ENCODE results near the gene KCTD13. TPM values are rescaled to one million over a fixed set of nuclear protein-coding genes. Genes with fewer than 3 reads are reported as not detected.
A peak's percentile ranks its signal among the peaks of the same experiment; 100 is the strongest.

Gene KCTD13
- total and polyA plus RNA-seq, 4 donors = 2.7 to 13.1 (median 3.7) TPM

DNA sequence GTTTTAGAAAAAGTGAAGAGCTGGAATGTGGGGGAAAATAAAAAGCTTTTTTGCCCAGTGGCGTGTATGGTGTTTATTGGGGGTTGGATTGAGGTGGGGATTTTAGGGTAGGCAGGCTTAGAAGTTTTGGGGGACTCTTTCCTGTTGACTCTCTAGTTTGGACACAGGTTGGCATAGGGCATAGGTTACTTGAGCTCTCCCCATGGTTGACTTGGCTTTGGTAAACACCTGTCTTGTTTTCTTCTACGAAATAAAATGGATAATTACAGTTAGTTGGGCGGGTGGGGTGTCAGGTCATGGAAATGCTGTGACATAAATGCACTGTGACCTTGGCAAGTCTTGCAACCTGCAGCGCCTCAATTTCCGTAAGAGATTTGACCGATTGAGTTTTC, 47.0 kb upstream of the KCTD13 start:
- TF ChIP-seq SP1 (IDR thresholded peaks at IDR 0.05) (no peak), REST (IDR thresholded peaks at IDR 0.05) (no peak), GABPA (IDR thresholded peaks at IDR 0.05 in 1 of 2, conservative IDR thresholded peaks at IDR 0.05 in 1 of 2) (no peak), RXRA (IDR thresholded peaks at IDR 0.05) (no peak), RAD21 (IDR thresholded peaks at IDR 0.05) (no peak), HNF4G (IDR thresholded peaks at IDR 0.05) (no peak), EGR1 (IDR thresholded peaks at IDR 0.05; ENCODE audit: low read depth in 2 of 2) (no peak), FOXA2 (IDR thresholded peaks at IDR 0.05) (no peak)
- TF ChIP-seq, protein P1, sequence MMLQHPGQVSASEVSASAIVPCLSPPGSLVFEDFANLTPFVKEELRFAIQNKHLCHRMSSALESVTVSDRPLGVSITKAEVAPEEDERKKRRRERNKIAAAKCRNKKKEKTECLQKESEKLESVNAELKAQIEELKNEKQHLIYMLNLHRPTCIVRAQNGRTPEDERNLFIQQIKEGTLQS (IDR thresholded peaks at IDR 0.05) = no peak
- H3K4me3 ChIP-seq (ENCODE audit: low read depth in 1 of 3, low read length in 3 of 3) = peak overlapping the region in 1 of 3 donors; percentile 2
- H3K9me3 ChIP-seq (ENCODE audit: control insufficient read depth in 4 of 4, low read length in 3 of 4) = no peaks in the 10 kb centered on the region

DNA sequence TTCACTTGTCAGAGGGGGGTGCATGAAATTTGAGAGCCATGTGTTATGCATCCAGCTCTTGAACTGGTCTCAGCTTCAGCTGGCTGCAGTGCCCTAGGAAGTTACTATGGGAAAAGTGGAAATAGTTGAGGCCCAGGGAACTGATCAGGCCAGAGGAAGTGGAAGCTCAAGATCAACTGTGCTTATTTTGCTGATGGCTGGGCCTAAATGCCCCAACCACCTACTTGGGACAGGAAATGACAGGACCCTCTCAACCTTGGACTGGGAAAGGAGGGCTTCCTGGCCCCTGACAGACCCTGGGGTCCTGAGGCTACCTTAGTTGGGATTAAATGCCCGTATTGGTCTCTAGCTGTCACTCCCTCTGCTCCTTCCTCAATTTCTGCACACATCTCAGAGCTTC, 46.5 kb upstream of the KCTD13 start:
- no peak overlapping the region for H3K27ac ChIP-seq (ENCODE audit: low read depth in 1 of 2, low read length in 2 of 2)
- H3K4me3 ChIP-seq (ENCODE audit: low read depth in 1 of 3, low read length in 3 of 3) = no peak overlapping the region
- H3K27me3 ChIP-seq (ENCODE audit: control insufficient read depth in 4 of 4, insufficient read depth in 4 of 4, low read length in 3 of 4) = no peaks in the 10 kb centered on the region
- DNase-seq (ENCODE audit: low spot score) = no peak
- TF ChIP-seq JUND (IDR thresholded peaks at IDR 0.05) = no peak
- H3K9ac ChIP-seq (ENCODE audit: low read depth in 1 of 2, low read length in 2 of 2) = no peak overlapping the region
- H3K9me3 ChIP-seq (ENCODE audit: control insufficient read depth in 4 of 4, low read length in 3 of 4) = no peaks in the 10 kb centered on the region
- H3K36me3 ChIP-seq (ENCODE audit: control insufficient read depth in 4 of 4, insufficient read depth in 3 of 4, low read depth in 1 of 4, low read length in 3 of 4) = peaks cover 6 to 19% (median 14%) of the 10 kb centered on the region in 4 donors
- 95% methylated on average over 1 of the region's 1 CpG for WGBS
- H3K4me1 ChIP-seq (ENCODE audit: control insufficient read depth in 4 of 4, insufficient read depth in 4 of 4, low read length in 3 of 4) = peaks cover 3 to 30% (median 24%) of the 10 kb centered on the region in 4 donors

More for the DNA sequence above, 47.0 kb upstream of the KCTD13 start:
- 67% methylated on average over 6 of the region's 6 CpGs for WGBS
- Histone ChIP-seq H3K4me1 (ENCODE audit: control insufficient read depth in 4 of 4, insufficient read depth in 4 of 4, low read length in 3 of 4) (peaks cover 3 to 30% (median 24%) of the 10 kb centered on the region in 4 donors), H3K27me3 (ENCODE audit: control insufficient read depth in 4 of 4, insufficient read depth in 4 of 4, low read length in 3 of 4) (no peaks in the 10 kb centered on the region), H3K36me3 (ENCODE audit: control insufficient read depth in 4 of 4, insufficient read depth in 3 of 4, low read depth in 1 of 4, low read length in 3 of 4) (peaks cover 6 to 17% (median 13%) of the 10 kb centered on the region in 4 donors), H3K27ac (ENCODE audit: low read depth in 1 of 2, low read length in 2 of 2) (peak overlapping the region in 1 of 2 donors; percentile 69), H3K9ac (ENCODE audit: low read depth in 1 of 2, low read length in 2 of 2) (no peak overlapping the region)
- no peak for DNase-seq (ENCODE audit: low spot score)

DNA sequence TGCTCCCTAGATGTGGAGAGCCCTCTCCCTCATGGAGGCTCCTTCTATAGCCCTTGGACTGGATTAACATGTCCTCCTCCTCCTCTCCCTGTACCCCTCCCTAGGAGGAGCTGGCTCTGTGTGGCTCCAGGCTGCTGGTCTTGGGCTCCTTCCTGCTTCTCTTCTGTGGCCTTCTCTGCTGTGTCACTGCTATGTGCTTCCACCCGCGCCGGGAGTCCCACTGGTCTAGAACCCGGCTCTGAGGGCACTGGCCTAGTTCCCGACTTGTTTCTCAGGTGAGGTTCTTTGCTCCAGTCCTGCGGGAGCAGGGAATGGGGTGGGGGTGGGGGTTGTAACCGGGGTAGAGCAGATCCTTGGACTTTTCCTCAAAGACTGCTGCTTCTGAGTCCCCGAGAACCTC, 45.3 kb upstream of the KCTD13 start:
- WGBS = 95% methylated on average over 8 of the region's 8 CpGs
- no peaks in the 10 kb centered on the region for H3K27me3 ChIP-seq (ENCODE audit: control insufficient read depth in 4 of 4, insufficient read depth in 4 of 4, low read length in 3 of 4)
- DNase-seq (ENCODE audit: low spot score) = no peak

More for the DNA sequence above, 45.3 kb upstream of the KCTD13 start:
- H3K4me3 ChIP-seq (ENCODE audit: low read depth in 1 of 3, low read length in 3 of 3) = no peak overlapping the region
- no peak overlapping the region for H3K27ac ChIP-seq (ENCODE audit: low read depth in 1 of 2, low read length in 2 of 2)
- TF ChIP-seq ZBTB33 (IDR thresholded peaks at IDR 0.05) = no peak
- no peak for TF ChIP-seq HNF4A (conservative IDR thresholded peaks at IDR 0.05)
- TF ChIP-seq TAF1 (conservative IDR thresholded peaks at IDR 0.05) = no peak
- TF ChIP-seq RXRA (IDR thresholded peaks at IDR 0.05) = no peak
- TF ChIP-seq FOXA2 (IDR thresholded peaks at IDR 0.05) = no peak
- TF ChIP-seq GABPA (IDR thresholded peaks at IDR 0.05 in 1 of 2, conservative IDR thresholded peaks at IDR 0.05 in 1 of 2) = no peak
- no peak for TF ChIP-seq JUND (IDR thresholded peaks at IDR 0.05)
- TF ChIP-seq HNF4G (IDR thresholded peaks at IDR 0.05) = no peak
- TF ChIP-seq, protein P2, sequence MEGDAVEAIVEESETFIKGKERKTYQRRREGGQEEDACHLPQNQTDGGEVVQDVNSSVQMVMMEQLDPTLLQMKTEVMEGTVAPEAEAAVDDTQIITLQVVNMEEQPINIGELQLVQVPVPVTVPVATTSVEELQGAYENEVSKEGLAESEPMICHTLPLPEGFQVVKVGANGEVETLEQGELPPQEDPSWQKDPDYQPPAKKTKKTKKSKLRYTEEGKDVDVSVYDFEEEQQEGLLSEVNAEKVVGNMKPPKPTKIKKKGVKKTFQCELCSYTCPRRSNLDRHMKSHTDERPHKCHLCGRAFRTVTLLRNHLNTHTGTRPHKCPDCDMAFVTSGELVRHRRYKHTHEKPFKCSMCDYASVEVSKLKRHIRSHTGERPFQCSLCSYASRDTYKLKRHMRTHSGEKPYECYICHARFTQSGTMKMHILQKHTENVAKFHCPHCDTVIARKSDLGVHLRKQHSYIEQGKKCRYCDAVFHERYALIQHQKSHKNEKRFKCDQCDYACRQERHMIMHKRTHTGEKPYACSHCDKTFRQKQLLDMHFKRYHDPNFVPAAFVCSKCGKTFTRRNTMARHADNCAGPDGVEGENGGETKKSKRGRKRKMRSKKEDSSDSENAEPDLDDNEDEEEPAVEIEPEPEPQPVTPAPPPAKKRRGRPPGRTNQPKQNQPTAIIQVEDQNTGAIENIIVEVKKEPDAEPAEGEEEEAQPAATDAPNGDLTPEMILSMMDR (IDR thresholded peaks at IDR 0.05; ENCODE audit: low read depth, low read length, missing input control) = no peak
- no peak for TF ChIP-seq NR2F2 (IDR thresholded peaks at IDR 0.05)
- TF ChIP-seq SP1 (IDR thresholded peaks at IDR 0.05) = no peak
- no peak overlapping the region for H3K9ac ChIP-seq (ENCODE audit: low read depth in 1 of 2, low read length in 2 of 2)
- H3K36me3 ChIP-seq (ENCODE audit: control insufficient read depth in 4 of 4, insufficient read depth in 3 of 4, low read depth in 1 of 4, low read length in 3 of 4) = peaks cover 6 to 19% (median 13%) of the 10 kb centered on the region in 4 donors
- peaks cover 3 to 28% (median 23%) of the 10 kb centered on the region in 4 donors for H3K4me1 ChIP-seq (ENCODE audit: control insufficient read depth in 4 of 4, insufficient read depth in 4 of 4, low read length in 3 of 4)
- no peaks in the 10 kb centered on the region for H3K9me3 ChIP-seq (ENCODE audit: control insufficient read depth in 4 of 4, low read length in 3 of 4)
